Lung microvascular endothelial cell (primary cell): ENCODE results near the gene AGTPBP1. TPM values are rescaled to one million over a fixed set of nuclear protein-coding genes. Genes with fewer than 3 reads are reported as not detected.
A peak's percentile ranks its signal among the peaks of the same experiment; 100 is the strongest.
"Not testable (repeated sequence)": the region's sequence is repeated elsewhere in the genome, so short reads cannot be mapped to it uniquely, and the experiment has no call there.

Experiments
- DNase-seq, 2 donors: peaks; one replicate each; pipeline versions ENCODE4 v3.0.0 to v3.0.0-alpha.2; 2010; ENCODE audit warnings: low read depth in 2 of 2
- total RNA-seq: library from RNA; depleted of rRNA; stranded (reverse); fragments of >200 nt; gene quantifications from 2 replicates; pipeline ENCODE4 v1.2.1, GENCODE V29; 2014

Gene AGTPBP1
- total RNA-seq, 1 donor from 2014 or later, result 24.4 TPM

- no peak for DNase-seq
Observed at GRCh38 chr9:85617141-85617670, 124.5 kb downstream of the AGTPBP1 start.

GRCh38 chr9:85615792-85616191 lies 126.0 kb downstream of the AGTPBP1 start:
- DNase-seq, result no peak

GRCh38 chr9:85610074-85610860 lies 131.5 kb downstream of the AGTPBP1 start:
- peak; percentile 80 to 84 for DNase-seq

GRCh38 chr9:85605905-85606304 lies 135.8 kb downstream of the AGTPBP1 start:
- no peak for DNase-seq

- no peak for DNase-seq
Observed at GRCh38 chr9:85603936-85604335, 137.8 kb downstream of the AGTPBP1 start.

GRCh38 chr9:85602742-85603141 lies 139.0 kb downstream of the AGTPBP1 start:
- DNase-seq, result no peak

GRCh38 chr9:85600675-85601263 lies 141.0 kb downstream of the AGTPBP1 start:
- no peak for DNase-seq

- DNase-seq, result no peak
Observed at GRCh38 chr9:85599540-85600105, 142.1 kb downstream of the AGTPBP1 start.

- DNase-seq, result no peak
Observed at GRCh38 chr9:85594316-85594715, 147.4 kb downstream of the AGTPBP1 start.

GRCh38 chr9:85586684-85587083 lies 155.1 kb downstream of the AGTPBP1 start:
- DNase-seq, result no peak

- no peak for DNase-seq
Observed at GRCh38 chr9:85577353-85577952, 164.3 kb downstream of the AGTPBP1 start.

- DNase-seq, result no peak
Observed at GRCh38 chr9:85575868-85576267, 165.9 kb downstream of the AGTPBP1 start.

- not testable (repeated sequence) for DNase-seq
Observed at GRCh38 chr9:85573546-85573945, 168.2 kb downstream of the AGTPBP1 start.

- DNase-seq, result not testable (repeated sequence)
Observed at GRCh38 chr9:85572917-85573316, 168.8 kb downstream of the AGTPBP1 start.

GRCh38 chr9:85569988-85570387 lies 171.8 kb downstream of the AGTPBP1 start:
- DNase-seq, result peak; percentile 33 to 79

GRCh38 chr9:85559526-85559925 lies 182.2 kb downstream of the AGTPBP1 start:
- no peak for DNase-seq

- no peak for DNase-seq
Observed at GRCh38 chr9:85554349-85554748, 187.4 kb downstream of the AGTPBP1 start.

- DNase-seq, result no peak
Observed at GRCh38 chr9:85553475-85553874, 188.3 kb downstream of the AGTPBP1 start.

GRCh38 chr9:85547599-85547998 lies 194.2 kb downstream of the AGTPBP1 start:
- DNase-seq, result no peak

- no peak for DNase-seq
Observed at GRCh38 chr9:85543196-85543595, 198.6 kb downstream of the AGTPBP1 start.

- no peak for DNase-seq
Observed at GRCh38 chr9:85541876-85542275, 199.9 kb downstream of the AGTPBP1 start.

GRCh38 chr9:85536514-85536913 lies 205.2 kb downstream of the AGTPBP1 start:
- DNase-seq, result no peak
